Activated T-helper 2 cell treated with anti-CD3 and anti-CD28 coated beads, Interferon-gamma antibody, Interleukin-2, Interleukin-4, amounts not matched to agents 10 μg/mL and 5 μg/mL and 100 μg/mL, durations not matched to agents 14 hours and 24 hours and 36 hours (primary cell): Measurements from ENCODE around the gene DHCR24. TPM values are rescaled to one million over a fixed set of nuclear protein-coding genes. Genes with fewer than 3 reads are reported as not detected.
A peak's percentile ranks its signal among the peaks of the same experiment; 100 is the strongest.

Source experiments
- DNase-seq: peaks from one replicate; pipeline ENCODE4 v3.0.0; 2021; ENCODE audit warnings: low spot score
- H3K27ac Mint-ChIP-seq: one replicate; pipeline ENCODE4 v1.8.0; 2021; ENCODE audit warnings: mixed read lengths
- H3K27me3 Mint-ChIP-seq: one replicate; pipeline ENCODE4 v1.8.0; 2021; ENCODE audit warnings: low read depth, mixed read lengths
- H3K36me3 Mint-ChIP-seq: one replicate; pipeline ENCODE4 v1.8.0; 2021; ENCODE audit warnings: low read depth, mixed read lengths
- H3K4me1 Mint-ChIP-seq: one replicate; pipeline ENCODE4 v1.8.0; 2021; ENCODE audit warnings: low read depth, mixed read lengths
- H3K4me3 Mint-ChIP-seq: one replicate; pipeline ENCODE4 v1.8.0; 2021; ENCODE audit warnings: low read depth, mild to moderate bottlenecking, moderate library complexity, mixed read lengths
- H3K9me3 Mint-ChIP-seq: one replicate; pipeline ENCODE4 v1.8.0; 2021; ENCODE audit warnings: mixed read lengths
- intact Hi-C: fragments of 100-400 bp; cut with micrococcal nuclease; formaldehyde crosslinking; loops from one replicate; pipeline ENCODE4 v1.15.1; 2023
- total RNA-seq: library from RNA; stranded (reverse); gene quantifications from 2 replicates; pipeline ENCODE4 v1.2.3, GENCODE V29; 2022

The DHCR24 gene
- total RNA-seq, 1 donor from 2014 or later, result 231 TPM

DNA sequence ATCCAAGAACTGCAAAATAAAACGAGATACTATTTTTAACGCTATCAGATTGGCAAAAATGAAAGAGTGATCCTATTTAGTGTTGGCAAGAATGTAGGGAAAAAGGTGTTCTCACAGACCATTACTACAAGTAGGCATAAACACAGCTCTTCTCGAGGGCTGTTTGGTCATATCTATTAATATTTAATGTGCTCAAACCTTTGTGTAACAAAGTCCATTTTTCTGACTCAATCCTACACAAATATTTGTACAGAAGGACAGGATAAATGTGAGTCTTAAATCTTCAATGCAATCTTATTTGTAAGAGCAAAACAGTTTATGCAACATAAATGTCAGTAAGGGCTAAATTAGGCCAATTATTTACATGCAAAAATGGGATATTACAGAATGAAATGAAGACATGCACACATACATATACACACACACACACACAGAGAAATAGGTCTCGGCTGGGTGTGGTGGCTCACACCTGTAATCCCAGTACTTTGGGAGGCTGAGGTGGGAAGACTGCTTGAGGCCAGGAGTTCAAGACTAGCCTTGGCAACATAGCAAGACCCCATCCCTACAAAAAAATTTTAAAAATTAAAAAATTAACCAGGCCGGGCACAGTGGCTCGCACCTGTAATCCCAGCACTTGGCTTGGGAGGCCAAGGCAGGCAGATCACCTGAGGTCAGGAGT lies 17.7 kb downstream of the DHCR24 start:
- no peak overlapping the region for H3K27ac Mint-ChIP-seq
- no peaks in the 10 kb centered on the region for H3K27me3 Mint-ChIP-seq
- no peaks in the 10 kb centered on the region for H3K9me3 Mint-ChIP-seq
- H3K4me1 Mint-ChIP-seq, result no peaks in the 10 kb centered on the region
- H3K4me3 Mint-ChIP-seq, result no peak overlapping the region
- no peak for DNase-seq
- intact Hi-C loops, result no loop called here
- peaks cover 80% of the 10 kb centered on the region for H3K36me3 Mint-ChIP-seq

DNA sequence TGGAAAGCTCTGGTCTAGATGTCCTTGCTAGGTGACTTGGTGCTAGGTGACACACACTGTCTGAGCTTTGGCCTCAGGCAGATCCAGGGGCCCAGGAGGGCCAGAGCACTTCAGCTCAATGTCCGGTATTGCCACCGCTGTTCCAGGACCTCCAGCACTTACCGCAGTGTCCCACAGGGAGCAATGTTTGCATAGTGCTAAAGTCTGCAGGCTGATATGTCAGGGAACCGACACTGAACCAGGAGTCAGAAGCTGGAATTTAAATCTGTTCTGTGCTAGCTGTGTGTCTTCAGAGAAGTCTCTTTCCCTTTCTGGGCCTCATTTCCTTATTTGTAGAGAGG lies 19.3 kb downstream of the DHCR24 start:
- peaks cover 83% of the 10 kb centered on the region for H3K36me3 Mint-ChIP-seq
- H3K9me3 Mint-ChIP-seq, result no peaks in the 10 kb centered on the region

DNA sequence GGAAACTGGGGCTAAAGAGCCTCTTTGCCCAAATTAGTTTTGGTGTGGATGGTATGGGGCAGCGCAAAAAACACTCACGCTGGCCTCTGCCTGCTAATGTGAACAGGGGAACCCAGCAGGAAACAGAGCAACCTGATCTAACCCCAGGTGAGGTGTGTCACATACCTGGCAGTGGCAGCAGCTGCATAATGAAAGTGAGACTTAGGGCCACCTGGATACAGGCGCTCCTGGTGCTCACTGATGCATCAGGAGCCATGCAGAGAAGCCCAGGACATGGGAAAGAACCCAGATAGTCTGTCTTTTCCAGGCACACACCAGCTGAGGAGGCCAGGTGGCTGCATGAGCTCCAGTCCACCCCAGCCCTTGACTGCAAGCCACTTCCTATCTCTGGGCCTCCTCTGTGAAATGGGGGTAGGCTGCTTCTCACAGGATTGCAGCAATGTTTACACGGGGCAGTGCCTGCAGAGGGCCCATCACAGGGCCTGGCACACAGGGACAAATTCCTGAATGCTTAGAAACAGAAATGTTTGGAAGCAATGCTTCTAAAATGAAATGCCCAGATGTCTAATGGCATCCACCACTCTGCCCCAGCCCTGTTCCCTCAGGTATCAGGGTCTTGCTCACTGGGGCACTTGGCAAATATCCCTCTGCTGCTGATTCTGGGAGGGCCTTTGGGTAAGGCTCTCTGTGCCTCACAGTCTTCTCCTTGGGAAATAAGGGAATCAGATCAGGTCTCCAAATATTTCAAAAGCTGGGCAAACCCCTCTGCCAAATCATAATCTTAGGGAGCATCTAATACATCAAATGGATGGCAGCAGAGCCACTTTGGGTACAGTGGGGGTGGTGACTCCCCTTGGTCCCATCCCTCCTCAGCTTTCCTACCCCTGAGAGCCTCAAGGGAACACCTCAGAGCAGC lies 19.9 kb downstream of the DHCR24 start:
- intact Hi-C loops, result no loop called here
- Mint-ChIP-seq H3K27ac (no peak overlapping the region), H3K9me3 (no peaks in the 10 kb centered on the region), H3K4me1 (peaks cover 5% of the 10 kb centered on the region), H3K27me3 (no peaks in the 10 kb centered on the region), H3K4me3 (no peak overlapping the region), H3K36me3 (peaks cover 83% of the 10 kb centered on the region)
- DNase-seq, result no peak

More for the DNA sequence above, 19.3 kb downstream of the DHCR24 start:
- DNase-seq, result no peak
- no peaks in the 10 kb centered on the region for H3K27me3 Mint-ChIP-seq
- no peak overlapping the region for H3K27ac Mint-ChIP-seq
- intact Hi-C loops, result no loop called here
- no peak overlapping the region for H3K4me3 Mint-ChIP-seq
- peaks cover 1% of the 10 kb centered on the region for H3K4me1 Mint-ChIP-seq

DNA sequence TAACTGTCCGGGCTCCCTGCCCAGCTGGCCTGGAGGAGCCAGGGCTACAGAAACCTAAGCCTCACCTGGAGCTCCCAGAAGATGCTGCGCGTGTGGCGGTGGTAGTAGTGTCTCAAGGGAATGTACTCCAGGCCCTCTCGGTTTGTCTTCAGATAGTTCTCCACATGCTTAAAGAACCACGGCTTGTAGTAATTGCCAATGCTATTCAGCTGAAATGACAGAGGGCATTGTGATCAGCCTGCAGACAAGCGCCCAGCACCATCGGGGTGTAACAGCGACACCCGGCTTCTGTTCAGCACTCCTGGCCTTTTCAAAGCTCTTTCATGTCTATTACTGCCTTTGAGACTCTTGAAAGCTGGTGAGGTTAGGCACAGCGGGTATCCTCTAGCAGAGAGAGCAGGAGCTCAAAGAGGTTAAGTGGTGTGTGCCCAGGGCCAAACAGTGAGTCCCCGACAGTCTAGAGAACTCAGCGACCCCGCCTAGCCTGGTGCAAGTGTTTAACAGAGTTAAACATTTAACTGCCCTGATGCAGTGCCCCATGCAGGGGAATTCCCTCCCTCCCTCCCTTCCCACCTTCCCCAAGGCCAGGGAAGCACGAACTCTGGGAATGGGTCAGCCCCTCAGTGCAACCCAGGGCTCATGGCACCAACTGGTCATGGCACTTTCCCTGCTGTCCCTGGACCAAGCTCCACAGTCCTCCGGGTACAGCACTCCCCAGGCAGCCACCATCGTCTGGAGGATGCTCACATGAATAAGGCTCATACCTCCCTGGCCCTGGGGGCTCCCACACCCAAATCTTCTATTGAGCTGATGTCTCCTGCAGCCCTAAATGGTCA lies 21.5 kb downstream of the DHCR24 start:
- no peak for DNase-seq
- H3K36me3 Mint-ChIP-seq, result peaks cover 80% of the 10 kb centered on the region
- no peak overlapping the region for H3K4me3 Mint-ChIP-seq
- H3K9me3 Mint-ChIP-seq, result no peaks in the 10 kb centered on the region
- H3K27ac Mint-ChIP-seq, result no peak overlapping the region
- peaks cover 13% of the 10 kb centered on the region for H3K4me1 Mint-ChIP-seq
- H3K27me3 Mint-ChIP-seq, result no peaks in the 10 kb centered on the region
- intact Hi-C loops, result no loop called here

DNA sequence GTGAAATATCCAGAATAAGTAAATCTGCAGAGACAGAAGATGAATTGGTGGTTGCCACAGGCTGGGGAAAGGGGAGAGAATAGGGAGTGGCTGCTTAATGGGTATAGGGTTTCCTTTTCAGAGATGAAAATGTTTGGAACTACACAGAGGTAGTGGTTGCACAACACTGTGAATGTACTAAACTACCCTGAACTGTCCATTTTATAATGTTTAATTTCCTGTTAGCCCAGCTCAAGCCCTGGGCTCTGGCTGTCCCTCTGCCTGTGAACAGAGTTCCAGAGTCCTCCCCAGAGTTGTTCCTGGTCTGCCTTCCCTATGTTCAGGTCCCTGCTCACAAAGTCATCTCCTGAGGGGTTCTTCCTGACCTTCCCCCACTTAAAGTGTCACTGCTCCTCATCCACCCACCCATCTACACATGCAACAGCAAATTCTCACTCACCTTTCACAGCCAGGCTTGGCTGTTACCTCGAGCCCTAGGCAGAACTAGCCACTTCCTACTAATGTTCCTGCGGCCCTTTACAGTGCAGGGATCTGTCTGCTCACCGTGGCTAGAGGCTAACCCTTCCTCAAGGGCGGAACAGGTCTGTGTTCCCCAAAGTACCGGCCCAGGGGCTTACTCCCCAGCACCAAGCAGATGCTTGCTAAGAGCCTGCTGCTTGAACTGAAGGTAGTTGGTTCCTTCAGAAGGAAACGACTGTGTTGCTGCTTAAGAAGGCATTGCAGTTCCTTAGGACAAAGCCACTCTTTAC lies 22.4 kb downstream of the DHCR24 start:
- H3K27ac Mint-ChIP-seq, result no peak overlapping the region
- intact Hi-C loops, result no loop called here
- H3K36me3 Mint-ChIP-seq, result peaks cover 87% of the 10 kb centered on the region
- no peak overlapping the region for H3K4me3 Mint-ChIP-seq
- no peak for DNase-seq
- no peaks in the 10 kb centered on the region for H3K27me3 Mint-ChIP-seq
- H3K9me3 Mint-ChIP-seq, result no peaks in the 10 kb centered on the region
- peaks cover 22% of the 10 kb centered on the region for H3K4me1 Mint-ChIP-seq

DNA sequence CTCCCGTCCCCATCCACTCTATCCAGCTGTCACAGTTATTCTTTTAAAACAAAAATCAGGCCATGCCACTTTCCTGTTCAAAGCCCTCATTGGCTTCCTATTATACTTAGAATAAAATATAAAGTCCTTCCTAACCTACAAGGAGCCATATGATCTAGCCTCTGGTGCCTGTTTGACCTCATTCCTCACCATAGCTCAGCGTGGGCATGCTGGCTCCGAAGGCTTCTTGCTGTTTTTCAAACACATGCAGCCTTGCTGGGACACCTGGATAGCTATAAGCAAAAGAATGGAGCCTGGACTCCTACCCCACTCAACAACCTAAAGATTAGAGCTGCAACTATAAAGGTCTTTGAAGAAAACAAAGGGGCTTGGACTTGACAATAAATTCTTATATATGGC lies 23.7 kb downstream of the DHCR24 start:
- DNase-seq, result no peak
- intact Hi-C loops, result no loop called here
- Mint-ChIP-seq H3K27ac (no peak overlapping the region), H3K4me1 (peaks cover 22% of the 10 kb centered on the region), H3K36me3 (peaks cover 86% of the 10 kb centered on the region), H3K4me3 (no peak overlapping the region), H3K9me3 (no peaks in the 10 kb centered on the region), H3K27me3 (no peaks in the 10 kb centered on the region)

DNA sequence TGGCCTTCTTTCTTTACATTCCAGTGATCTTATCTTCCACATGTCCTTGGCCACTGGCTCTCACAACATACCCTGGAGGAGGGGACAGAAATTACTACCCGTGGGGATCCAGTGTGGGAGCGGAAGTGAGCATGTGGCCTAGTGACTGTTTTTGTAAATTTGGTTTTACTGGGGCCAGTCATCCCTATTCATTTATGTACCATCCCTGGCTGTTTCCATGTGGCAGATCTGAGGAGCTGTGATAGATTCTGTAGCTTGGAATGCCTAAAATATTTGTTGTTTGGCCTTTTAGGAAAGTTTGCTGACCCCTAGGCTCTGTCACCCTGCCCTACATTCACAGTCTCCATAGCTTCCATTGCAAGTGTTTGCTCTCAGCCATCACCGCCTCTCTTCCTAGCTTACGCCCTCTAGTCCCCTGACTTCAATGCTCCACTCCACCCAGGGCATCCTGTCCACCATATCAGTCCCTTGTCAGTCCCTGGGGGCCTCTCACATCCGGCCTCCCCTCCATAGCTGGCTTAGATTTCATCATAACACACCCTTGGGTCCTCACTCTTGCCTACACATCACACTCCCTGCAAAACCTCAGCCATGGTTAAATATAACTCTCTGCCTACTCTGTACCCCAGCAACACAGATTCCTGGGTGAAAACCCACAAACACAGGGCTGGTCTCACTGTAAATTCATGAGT lies 25.8 kb downstream of the DHCR24 start:
- Mint-ChIP-seq H3K4me3 (no peak overlapping the region), H3K27ac (peak overlapping the region; percentile 74), H3K9me3 (no peaks in the 10 kb centered on the region), H3K4me1 (peaks cover 22% of the 10 kb centered on the region), H3K36me3 (peaks cover 85% of the 10 kb centered on the region), H3K27me3 (no peaks in the 10 kb centered on the region)
- no peak for DNase-seq
- intact Hi-C loops, result no loop called here

DNA sequence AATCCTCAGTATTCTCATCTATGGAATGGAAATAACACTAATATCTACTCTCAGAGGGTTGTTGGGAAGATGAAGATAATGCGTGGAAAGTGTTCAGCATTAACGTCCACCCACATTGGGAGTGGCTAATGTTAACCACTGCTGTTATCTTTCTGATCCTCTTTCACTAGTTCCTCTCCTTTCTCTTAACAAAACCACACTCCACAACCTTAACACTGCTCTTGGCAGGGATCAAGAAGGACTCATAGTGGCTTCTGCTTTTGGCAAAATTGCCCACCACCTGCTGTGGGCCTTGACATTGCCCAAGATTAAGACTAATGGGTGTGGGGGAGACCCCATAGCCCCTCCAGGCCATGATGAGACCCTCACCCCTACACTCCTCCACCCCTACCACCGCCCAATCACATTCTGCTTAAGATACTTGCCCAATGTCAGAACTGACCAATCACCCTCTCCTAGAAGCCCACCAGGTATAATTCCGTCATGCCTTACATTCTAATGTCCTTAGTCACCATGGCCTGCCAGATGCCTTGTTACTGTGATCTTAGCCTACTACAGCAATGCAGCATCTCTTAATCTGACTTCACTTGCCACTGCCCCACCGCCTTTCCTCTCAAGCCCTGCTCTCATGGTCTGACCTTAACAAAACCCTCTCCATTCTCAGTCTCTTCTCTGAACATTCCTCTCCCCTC lies 27.1 kb downstream of the DHCR24 start:
- peaks cover 22% of the 10 kb centered on the region for H3K4me1 Mint-ChIP-seq
- peaks cover 85% of the 10 kb centered on the region for H3K36me3 Mint-ChIP-seq
- DNase-seq, result no peak
- no peaks in the 10 kb centered on the region for H3K27me3 Mint-ChIP-seq
- H3K27ac Mint-ChIP-seq, result peak overlapping the region; percentile 40
- intact Hi-C loops, result no loop called here
- no peaks in the 10 kb centered on the region for H3K9me3 Mint-ChIP-seq
- H3K4me3 Mint-ChIP-seq, result no peak overlapping the region

DNA sequence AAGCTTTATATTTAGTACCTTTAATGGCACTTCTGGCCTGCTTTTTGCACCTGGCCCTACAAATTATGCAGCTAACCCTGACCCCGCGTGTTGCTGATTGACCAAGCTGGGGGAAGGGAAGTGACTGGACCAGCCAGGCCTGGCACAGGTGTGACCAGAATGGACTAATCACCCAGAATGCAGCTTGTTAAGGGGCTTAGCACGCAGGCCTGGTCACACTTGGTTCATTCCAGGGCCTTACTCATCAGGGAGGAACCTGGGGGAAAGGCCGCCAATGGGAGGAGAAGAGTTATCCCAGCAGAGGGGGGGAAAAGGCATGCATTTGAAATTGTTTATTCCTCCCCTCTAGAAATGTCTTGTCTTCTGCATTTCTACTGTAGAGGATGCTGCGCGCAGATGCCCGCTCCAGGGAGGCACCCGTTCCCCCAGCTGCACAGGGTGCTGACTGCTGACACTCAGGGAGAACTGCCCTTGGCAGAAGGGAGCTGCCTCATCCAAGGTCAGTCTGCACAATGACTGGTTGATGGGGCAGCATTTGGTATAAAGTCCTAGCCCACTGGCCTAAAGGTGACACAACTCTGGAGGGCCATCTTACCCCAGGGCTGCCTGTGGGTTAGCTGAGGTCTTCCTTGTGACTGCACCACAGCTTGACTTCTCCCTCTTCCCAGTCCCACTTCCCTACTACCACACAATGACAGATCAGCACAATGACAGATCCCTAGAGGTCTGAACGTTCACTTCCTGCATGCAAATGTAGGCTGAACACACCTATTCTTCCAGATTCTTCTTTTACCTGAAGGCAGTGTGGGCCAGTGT lies 29.0 kb downstream of the DHCR24 start:
- H3K27ac Mint-ChIP-seq, result no peak overlapping the region
- no peak for DNase-seq
- intact Hi-C loops, result no loop called here
- H3K4me3 Mint-ChIP-seq, result no peak overlapping the region
- peaks cover 21% of the 10 kb centered on the region for H3K4me1 Mint-ChIP-seq
- H3K9me3 Mint-ChIP-seq, result no peaks in the 10 kb centered on the region
- peaks cover 84% of the 10 kb centered on the region for H3K36me3 Mint-ChIP-seq
- H3K27me3 Mint-ChIP-seq, result no peaks in the 10 kb centered on the region

DNA sequence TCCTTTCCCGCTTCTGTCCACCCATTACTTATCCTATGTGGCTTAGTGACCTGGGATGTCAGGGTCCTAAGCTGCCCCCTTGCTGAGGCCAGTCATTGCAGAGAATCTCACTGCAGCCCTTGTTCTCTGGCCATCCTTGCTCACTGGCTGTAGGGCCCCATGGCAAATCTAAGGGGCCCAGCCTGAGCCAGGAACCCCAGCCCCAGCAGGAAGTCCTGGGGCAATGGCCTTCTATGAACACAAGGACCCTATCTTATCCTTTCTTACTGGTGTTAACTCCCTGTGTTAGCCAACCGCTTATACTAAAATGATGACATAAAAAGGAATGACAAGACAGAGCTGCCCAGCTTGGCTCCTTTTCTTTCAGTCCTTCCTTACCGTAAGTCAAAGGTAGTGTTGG lies 29.9 kb downstream of the DHCR24 start:
- no peak for DNase-seq
- H3K4me3 Mint-ChIP-seq, result no peak overlapping the region
- H3K27ac Mint-ChIP-seq, result no peak overlapping the region
- H3K4me1 Mint-ChIP-seq, result peaks cover 18% of the 10 kb centered on the region
- peaks cover 86% of the 10 kb centered on the region for H3K36me3 Mint-ChIP-seq
- no peaks in the 10 kb centered on the region for H3K9me3 Mint-ChIP-seq
- intact Hi-C loops, result no loop called here
- no peaks in the 10 kb centered on the region for H3K27me3 Mint-ChIP-seq
